Fibroblast of lung (primary cell): Measurements from ENCODE around the gene FNBP1L.

ENCODE experiments used
- EZH2 ChIP-seq: IDR thresholded peaks from 2 replicates; pipeline ENCODE4 v1.5.1; 2012; ENCODE audit warnings: low read length, control low read depth, mild to moderate bottlenecking; ENCODE audit errors: missing control alignments
- TF ChIP-seq, protein P1 (sequence below), 2 donors: IDR thresholded peaks in 1 of 2; conservative IDR thresholded peaks in 1 of 2; 1 replicate in 1 of 2; 2 replicates in 1 of 2; pipeline ENCODE4 v1.5.1; 2011 to 2012; ENCODE audit warnings: low read length in 2 of 2, control low read depth in 1 of 2, inconsistent platforms in 1 of 2, low read depth in 1 of 2, mild to moderate bottlenecking in 1 of 2

DNA sequence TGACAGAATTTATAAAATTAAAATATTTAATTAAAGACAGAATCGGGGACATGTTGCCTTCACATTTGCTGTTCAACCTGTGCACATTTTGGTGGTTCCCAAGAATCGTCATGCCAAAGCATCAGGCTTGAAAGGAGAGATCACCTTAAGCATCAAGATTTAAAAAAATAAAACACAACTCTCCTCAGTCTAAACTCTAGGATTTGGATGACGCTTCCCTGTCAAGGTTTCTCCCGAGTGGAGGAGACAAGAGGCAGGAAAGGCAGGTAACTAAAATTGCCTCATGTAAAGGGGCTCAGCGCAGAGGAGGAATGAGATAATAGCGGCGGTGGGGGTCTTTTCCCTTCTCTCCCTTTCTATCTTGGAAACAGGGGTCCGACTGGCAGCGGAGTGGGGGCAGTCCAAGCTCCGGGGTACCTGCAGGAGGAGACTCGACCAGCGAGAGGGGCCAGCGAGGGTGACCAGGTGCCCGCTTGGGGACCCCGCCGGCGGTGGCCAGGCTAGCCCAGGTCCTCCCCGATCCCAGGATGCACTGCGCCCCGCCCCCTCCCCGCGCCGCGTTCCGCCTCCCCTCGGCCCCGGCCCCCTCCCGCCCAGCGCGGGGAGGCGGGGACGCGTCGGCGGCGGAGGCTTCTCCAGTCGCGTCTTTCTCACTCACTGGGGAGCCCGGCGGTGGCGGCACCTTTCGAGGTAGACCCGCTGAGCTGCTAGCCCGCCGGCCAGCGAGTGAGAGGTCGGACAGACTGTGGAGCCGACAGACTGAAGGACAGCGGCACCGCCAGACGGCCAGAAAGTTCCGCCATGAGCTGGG lies at the start of gene FNBP1L:
- TF ChIP-seq, protein P1, sequence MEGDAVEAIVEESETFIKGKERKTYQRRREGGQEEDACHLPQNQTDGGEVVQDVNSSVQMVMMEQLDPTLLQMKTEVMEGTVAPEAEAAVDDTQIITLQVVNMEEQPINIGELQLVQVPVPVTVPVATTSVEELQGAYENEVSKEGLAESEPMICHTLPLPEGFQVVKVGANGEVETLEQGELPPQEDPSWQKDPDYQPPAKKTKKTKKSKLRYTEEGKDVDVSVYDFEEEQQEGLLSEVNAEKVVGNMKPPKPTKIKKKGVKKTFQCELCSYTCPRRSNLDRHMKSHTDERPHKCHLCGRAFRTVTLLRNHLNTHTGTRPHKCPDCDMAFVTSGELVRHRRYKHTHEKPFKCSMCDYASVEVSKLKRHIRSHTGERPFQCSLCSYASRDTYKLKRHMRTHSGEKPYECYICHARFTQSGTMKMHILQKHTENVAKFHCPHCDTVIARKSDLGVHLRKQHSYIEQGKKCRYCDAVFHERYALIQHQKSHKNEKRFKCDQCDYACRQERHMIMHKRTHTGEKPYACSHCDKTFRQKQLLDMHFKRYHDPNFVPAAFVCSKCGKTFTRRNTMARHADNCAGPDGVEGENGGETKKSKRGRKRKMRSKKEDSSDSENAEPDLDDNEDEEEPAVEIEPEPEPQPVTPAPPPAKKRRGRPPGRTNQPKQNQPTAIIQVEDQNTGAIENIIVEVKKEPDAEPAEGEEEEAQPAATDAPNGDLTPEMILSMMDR (conservative IDR thresholded peaks at IDR 0.05 in 1 of 2, IDR thresholded peaks at IDR 0.05 in 1 of 2; ENCODE audit: low read depth in 1 of 2, low read length in 2 of 2) = no peak
- no peak for TF ChIP-seq EZH2
